EH (cell line): ENCODE data around the gene EIF3J.

Experiments
- DNase-seq: peaks from one replicate; pipeline ENCODE4 v3.0.0-alpha.2; 2015; ENCODE audit warnings: low read depth

EIF3J gene

DNA sequence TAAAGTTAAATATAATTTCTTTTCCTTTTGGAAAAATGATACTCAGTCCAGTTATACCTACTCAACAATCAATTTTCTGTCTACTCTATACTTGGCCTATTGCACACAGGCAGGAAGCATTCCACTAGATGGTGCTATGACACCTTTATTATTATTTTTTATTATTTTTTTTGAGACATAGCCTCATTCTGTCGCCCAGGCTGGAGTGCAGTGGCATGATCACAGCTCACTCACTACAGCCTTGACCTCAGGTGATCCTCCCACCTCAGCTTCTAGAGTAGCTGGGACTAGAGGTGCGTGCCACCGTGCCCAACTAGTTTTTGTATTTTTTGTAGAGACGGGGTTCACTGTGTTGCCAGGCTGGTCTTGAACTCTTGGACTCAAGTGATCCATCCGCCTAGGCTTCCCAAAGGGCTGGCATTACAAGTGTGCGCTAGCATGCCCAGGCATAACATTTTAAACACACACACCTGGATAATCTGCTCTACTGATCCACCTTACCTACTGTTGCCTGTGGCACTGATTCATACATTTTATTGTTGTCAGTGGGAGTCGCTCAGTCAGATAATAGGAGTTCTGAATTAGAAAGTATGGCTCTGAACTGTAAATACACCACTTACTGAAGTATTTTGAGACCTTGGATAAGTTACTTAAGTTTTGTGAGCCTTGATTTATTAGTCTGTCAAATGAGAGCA lies 56.2 kb downstream of the EIF3J start:
- DNase-seq: peak; percentile 29

DNA sequence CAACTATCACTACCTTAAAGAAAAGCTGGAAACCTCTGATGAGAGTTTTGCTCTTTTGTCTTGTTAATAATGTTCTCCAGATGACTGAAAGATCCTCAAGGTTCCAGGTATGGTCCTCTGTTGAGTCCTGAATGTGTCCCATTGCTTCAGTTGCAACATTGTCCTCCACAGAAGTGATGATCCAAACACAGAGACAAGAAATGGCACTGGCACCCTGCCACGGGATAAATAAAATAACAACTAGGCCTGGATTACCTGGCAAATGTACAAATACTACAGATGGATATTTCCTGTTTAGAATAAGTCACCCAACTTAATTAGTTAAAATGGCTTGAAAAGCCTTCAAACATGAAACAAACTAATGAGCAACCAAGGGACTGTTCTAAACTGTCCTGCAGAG lies 58.3 kb downstream of the EIF3J start:
- peak; percentile 51 for DNase-seq

DNA sequence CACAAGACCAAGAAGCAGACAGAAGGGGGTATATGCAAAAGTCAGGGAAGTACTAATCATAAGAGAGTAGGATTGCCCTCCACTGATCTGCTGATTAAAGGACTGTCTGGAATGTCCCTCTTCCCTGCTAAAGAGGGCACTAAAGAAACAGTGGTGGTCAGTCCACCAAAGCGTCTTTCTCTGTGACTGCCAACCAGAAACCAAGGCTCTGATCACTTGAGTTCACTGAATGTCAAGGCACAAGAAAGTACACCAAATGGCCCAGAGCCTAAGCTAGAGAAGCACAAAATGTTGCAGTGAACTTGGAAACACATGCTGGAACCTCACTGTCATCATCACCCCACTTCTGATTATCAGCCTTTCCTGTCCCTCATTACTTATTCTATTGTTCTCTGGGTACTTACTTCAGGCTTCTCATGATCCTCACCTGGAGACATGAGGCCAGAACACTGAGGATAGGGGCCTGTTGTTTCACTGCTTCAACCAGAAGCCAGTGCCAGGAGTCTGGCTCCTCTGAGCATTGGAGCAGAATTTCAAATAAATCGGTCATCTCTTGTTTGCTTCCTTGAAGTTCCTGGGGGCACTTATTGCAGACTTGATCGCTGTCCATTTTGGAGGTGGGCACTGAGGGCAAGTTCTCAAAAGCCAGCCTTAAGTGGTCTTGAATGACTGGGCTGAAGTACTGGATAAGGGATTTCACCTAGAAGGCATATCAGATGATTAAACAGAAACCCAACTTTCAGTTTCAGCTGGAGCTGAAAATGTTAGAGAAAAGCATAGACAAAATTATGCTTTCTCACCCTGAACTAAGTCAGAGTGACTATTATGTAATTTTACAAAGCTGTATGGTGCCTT lies 58.9 kb downstream of the EIF3J start:
- DNase-seq: no peak

DNA sequence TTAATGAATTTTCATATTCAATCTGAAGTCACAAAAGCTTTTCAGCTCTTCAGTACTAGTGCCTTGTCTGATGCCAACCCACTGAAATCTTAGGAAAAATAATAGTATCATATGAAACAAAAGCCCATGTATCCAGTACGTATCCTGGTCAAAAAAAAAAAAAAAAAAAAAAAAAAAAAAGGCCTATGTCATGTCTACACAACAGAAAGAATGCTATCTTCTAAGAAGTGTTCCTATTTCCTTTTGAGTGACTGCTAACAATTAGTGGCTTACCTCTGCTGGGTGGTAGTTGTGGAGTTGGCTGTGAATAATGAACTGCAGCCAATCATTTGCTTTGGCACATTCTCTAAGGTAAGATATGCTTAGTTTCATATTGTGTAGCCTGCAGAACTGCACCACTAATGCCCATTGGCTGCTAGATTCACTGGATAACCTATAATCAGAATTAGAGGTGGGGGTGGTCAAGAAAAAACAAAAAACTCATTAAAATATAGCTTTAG lies 59.6 kb downstream of the EIF3J start:
- DNase-seq: no peak

DNA sequence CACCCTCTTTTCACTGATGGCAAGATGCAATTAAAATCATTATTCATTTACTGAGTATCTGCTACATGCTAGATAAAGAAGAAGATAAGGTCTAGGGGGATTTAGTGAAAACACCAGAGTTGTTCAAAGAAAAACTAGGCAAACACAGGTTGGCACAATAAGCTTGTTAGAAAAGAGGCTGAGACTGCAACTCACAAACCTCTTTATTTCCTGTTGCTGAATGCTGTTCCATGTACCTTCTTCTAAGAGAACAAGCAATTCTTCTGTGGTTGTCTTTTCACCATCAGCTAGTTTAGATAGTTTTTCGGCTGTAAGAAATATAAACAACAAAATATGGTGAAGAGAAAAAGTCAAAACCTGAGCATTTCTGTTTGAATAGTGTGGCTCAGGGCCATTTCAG lies 61.1 kb downstream of the EIF3J start:
- no peak for DNase-seq

DNA sequence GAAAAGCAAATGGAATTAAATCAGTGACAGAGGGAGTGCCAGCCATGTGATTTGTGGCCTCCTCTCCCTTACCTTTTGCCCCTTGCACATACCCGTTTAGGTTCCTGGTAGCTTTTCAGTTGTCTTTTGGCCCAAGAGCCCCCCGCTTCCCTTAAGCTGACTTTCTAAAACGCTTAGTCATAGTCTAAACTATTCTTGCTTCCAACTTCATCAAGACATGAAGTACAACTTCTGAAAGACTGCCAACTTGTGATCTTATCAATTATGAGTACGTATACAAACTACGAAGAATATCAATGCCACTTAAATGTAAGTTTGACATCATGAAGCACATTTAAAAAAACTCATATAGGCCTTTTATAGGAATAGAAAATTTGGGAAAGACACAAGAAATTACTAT lies 61.9 kb downstream of the EIF3J start:
- peak; percentile 83 for DNase-seq

DNA sequence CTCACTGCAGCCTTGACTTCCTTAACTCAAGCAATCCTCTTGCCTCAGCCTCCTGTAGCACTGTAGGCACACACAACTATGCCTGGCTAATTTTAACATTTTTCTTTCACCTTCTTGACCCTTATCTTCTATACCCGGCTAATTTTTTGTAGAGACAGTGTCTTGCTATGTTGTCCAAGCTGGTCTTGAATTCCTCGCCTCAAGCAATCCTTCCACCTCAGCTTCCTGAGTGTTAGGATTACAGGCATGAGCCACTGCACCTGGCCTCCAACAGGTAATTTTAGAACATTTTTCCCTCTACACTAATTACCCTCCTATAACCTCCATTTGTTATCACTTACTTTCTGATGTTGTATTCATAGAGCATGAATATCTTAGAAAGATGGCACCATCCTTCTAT lies 66.2 kb downstream of the EIF3J start:
- no peak for DNase-seq

DNA sequence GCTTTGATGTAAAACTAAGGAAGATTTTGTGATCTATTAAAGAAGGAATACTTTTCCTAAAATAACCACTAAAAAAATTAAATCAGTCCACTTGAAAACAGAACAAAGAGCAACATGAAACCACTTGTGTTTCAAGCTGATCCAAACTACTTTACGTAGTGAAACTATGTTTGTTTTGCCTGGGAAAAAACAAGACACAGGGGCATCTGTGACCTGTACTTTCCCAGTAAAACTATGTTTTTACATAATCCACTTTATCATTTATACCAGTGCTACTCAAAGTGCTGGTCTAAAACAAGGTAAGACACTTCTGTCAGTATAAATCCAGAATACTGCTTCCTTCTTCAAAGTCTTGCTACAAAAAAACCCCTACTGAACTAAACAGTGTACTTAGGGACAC lies 69.8 kb downstream of the EIF3J start:
- no peak for DNase-seq
